GM12878 (cell line): Measurements from ENCODE around the gene DHCR7. TPM values are rescaled to one million over a fixed set of nuclear protein-coding genes. Genes with fewer than 3 reads are reported as not detected.

Experiments used
- ATAC-seq: fragments of 200-7000 bp; cut with Tn5 transposase; 3 replicates; pipeline ENCODE4 v1.9.1; 2020; ENCODE audit warnings: mild to moderate bottlenecking, moderate library complexity
- BruUV-seq: library from RNA; stranded (reverse); fragments of 400-500 nt; replicated peaks from 2 replicates; lab custom pipeline; 2021; lab: Mats Ljungman, UMichigan
- CTCF ChIA-PET: fragments of 300-600 bp; sonication (Branson Sonifier 250); formaldehyde crosslinking; extraction: SDS; loops from one replicate; lab custom pipeline; 2021; ENCODE audit warnings: inconsistent platforms; lab: Yijun Ruan, JAX
- POLR2A ChIA-PET: fragments of 350-600 bp; formaldehyde crosslinking; extraction: SDS; loops from one replicate; lab custom pipeline; 2021; ENCODE audit warnings: inconsistent platforms; lab: Charles Lee
- RAD21 ChIA-PET: fragments of 300-600 bp; sonication (Branson Sonifier 250); formaldehyde crosslinking; loops from one replicate; lab custom pipeline; 2023; ENCODE audit warnings: antibody characterized with exemption; ENCODE audit not compliant: unreplicated experiment; lab: Charles Lee
- SMC1A ChIA-PET: fragments of 300-600 bp; sonication (Branson Sonifier 250); formaldehyde crosslinking; loops from one replicate; lab custom pipeline; 2023; ENCODE audit not compliant: unreplicated experiment, uncharacterized antibody; lab: Charles Lee
- DNase-seq: peaks from one replicate; pipeline ENCODE4 v3.0.0-alpha.2; 2011; ENCODE audit warnings: low read depth, low spot score
- FAIRE-seq: peaks from 3 replicates; lab custom pipeline; 2011; peaks lifted over from hg19 to GRCh38; lab: Jason Lieb, UNC
- H2AFZ ChIP-seq: 2 replicates; pipeline ENCODE4 v1.6.0; 2011; ENCODE audit warnings: low read depth, low read length, control low read depth; ENCODE audit not compliant: control insufficient read depth
- H3K27ac ChIP-seq: 2 replicates; pipeline ENCODE4 v1.5.1; 2011; ENCODE audit warnings: control low read depth; ENCODE audit not compliant: control insufficient read depth, insufficient read depth
- H3K27me3 ChIP-seq, 2 experiments: replicated peaks in 1 of 2; 2 replicates each; pipeline versions ENCODE4 v1.6.0 to v1.6.1; 2011; ENCODE audit warnings: low read length in 1 of 2; ENCODE audit not compliant: control insufficient read depth in 2 of 2, insufficient read depth in 2 of 2
- H3K36me3 ChIP-seq, 2 experiments: 2 replicates each; pipeline ENCODE4 v1.5.1; 2011; ENCODE audit warnings: low read length in 1 of 2; ENCODE audit not compliant: control insufficient read depth in 2 of 2, insufficient read depth in 2 of 2
- H3K4me1 ChIP-seq: 2 replicates; pipeline ENCODE4 v1.6.1; 2011; ENCODE audit warnings: mild to moderate bottlenecking, low read length, moderate library complexity, mixed read lengths; ENCODE audit not compliant: control insufficient read depth, insufficient read depth
- H3K4me2 ChIP-seq: 2 replicates; pipeline ENCODE4 v1.6.0; 2011; ENCODE audit warnings: control low read depth; ENCODE audit not compliant: control insufficient read depth, insufficient read depth
- H3K4me3 ChIP-seq: fragments of 200-600 bp; sonication (generic); 2 replicates; pipeline ENCODE4 v1.5.1; 2016
- H3K79me2 ChIP-seq: 2 replicates; pipeline ENCODE4 v1.6.0; 2011; ENCODE audit warnings: low read length; ENCODE audit not compliant: control insufficient read depth, insufficient read depth
- H3K9ac ChIP-seq: 2 replicates; pipeline ENCODE4 v1.8.0; 2011; ENCODE audit warnings: low read length, control low read depth, mixed read lengths; ENCODE audit not compliant: control insufficient read depth, insufficient read depth
- H3K9me3 ChIP-seq: replicated peaks from 3 replicates; pipeline ENCODE4 v1.5.1; 2011; ENCODE audit warnings: mild to moderate bottlenecking, low read length; ENCODE audit not compliant: control insufficient read depth, insufficient read depth
- H4K20me1 ChIP-seq: 2 replicates; pipeline ENCODE4 v1.6.0; 2011; ENCODE audit not compliant: control insufficient read depth, insufficient read depth
- CREB1 ChIP-seq: IDR thresholded peaks from 2 replicates; pipeline ENCODE4 v1.6.1; 2012; ENCODE audit warnings: low read depth, mild to moderate bottlenecking, inconsistent platforms
- DPF2 ChIP-seq: fragments of 450-650 bp; IDR thresholded peaks from 2 replicates; pipeline ENCODE4 v1.6.1; 2017; ENCODE audit warnings: mild to moderate bottlenecking
- KDM1A ChIP-seq: fragments of 200-600 bp; sonication (generic); IDR thresholded peaks from 2 replicates; pipeline ENCODE4 v1.6.1; 2016; ENCODE audit warnings: borderline replicate concordance
- MTA3 ChIP-seq: IDR thresholded peaks from 2 replicates; pipeline ENCODE4 v1.6.1; 2012; ENCODE audit warnings: low read length, inconsistent platforms, borderline replicate concordance
- NFYB ChIP-seq: IDR thresholded peaks from 2 replicates; pipeline ENCODE4 v1.6.1; 2011; ENCODE audit warnings: low read depth, mild to moderate bottlenecking, low read length, improper control_type of control experiment, moderate library complexity; ENCODE audit not compliant: insufficient read depth
- NR2C2 ChIP-seq: IDR thresholded peaks from 2 replicates; pipeline ENCODE4 v1.6.1; 2011; ENCODE audit warnings: borderline replicate concordance, low read depth; ENCODE audit not compliant: control insufficient read depth, insufficient read length
- PAX8 ChIP-seq: fragments of 450-650 bp; IDR thresholded peaks from 2 replicates; pipeline ENCODE4 v1.6.1; 2017; ENCODE audit warnings: mild to moderate bottlenecking, moderate library complexity
- RB1 ChIP-seq: fragments of 450-650 bp; formaldehyde crosslinking; IDR thresholded peaks from 2 replicates; pipeline ENCODE4 v1.6.1; 2017; ENCODE audit warnings: mild to moderate bottlenecking, borderline replicate concordance
- RUNX3 ChIP-seq: IDR thresholded peaks from 2 replicates; pipeline ENCODE4 v1.6.1; 2012; ENCODE audit warnings: low read length, inconsistent platforms
- WRNIP1 ChIP-seq: IDR thresholded peaks from 2 replicates; pipeline ENCODE4 v1.6.1; 2011; ENCODE audit warnings: low read depth, low read length, improper control_type of control experiment, borderline replicate concordance
- WGBS: methylation state at CpG from one replicate; pipeline ENCODE4 v1.1.6; 2016; ENCODE audit warnings: low lambda C conversion rate; ENCODE audit not compliant: insufficient replicate concordance, insufficient coverage; ENCODE audit errors: missing lambda C conversion rate; 5-methylcytosine and 5-hydroxymethylcytosine counted together
- in situ Hi-C: fragments of 300-500 bp; cut with MboI; formaldehyde crosslinking; loops from 9 replicates; pipeline ENCODE4 v1.14.3; 2018; ENCODE audit warnings: mixed read lengths
- intact Hi-C: fragments of 100-400 bp; cut with micrococcal nuclease; formaldehyde crosslinking; loops from one replicate; pipeline ENCODE4 v1.14.2; 2022; ENCODE audit not compliant: unreplicated experiment
- polyA plus RNA-seq, 11 experiments: library from polyadenylated mRNA; depleted of rRNA in 4 of 11; unstranded in 6 of 11; stranded (reverse) in 5 of 11; fragments of >200 nt; fragmentation: Nextera tagmentation in 4 of 11; fragmentation: Illumina TruSeq in 1 of 11; extraction: Ambion mirVana in 4 of 11; extraction: Trizol in 1 of 11; gene quantifications; 1 replicate in 1 of 11; 2 replicates in 10 of 11; pipeline versions ENCODE4 v1.2.1 to v1.2.3, GENCODE V29; 2011 to 2016; ENCODE audit warnings: inconsistent platforms in 2 of 11, missing spikeins in 2 of 11, low read depth in 1 of 11
- total RNA-seq, 4 experiments: library from RNA; depleted of rRNA in 3 of 4; stranded (reverse); fragments of >200 nt in 3 of 4; fragmentation: Illumina TruSeq in 1 of 4; extraction: Trizol in 1 of 4; gene quantifications; 2 replicates each; pipeline versions ENCODE4 v1.2.1 to v1.2.3, GENCODE V29; 2013 to 2021
- TF ChIP-seq, protein P1 (sequence below): IDR thresholded peaks from 2 replicates; pipeline ENCODE4 v1.6.1; 2011; ENCODE audit warnings: mild to moderate bottlenecking, low read depth, low read length, moderate library complexity; ENCODE audit not compliant: insufficient replicate concordance
- TF ChIP-seq, protein P2 (sequence below): fragments of 450-650 bp; formaldehyde crosslinking; IDR thresholded peaks from 2 replicates; pipeline ENCODE4 v1.4.0; 2020; ENCODE audit warnings: mild to moderate bottlenecking, moderate library complexity

Gene DHCR7
- total and polyA plus RNA-seq, 10 of the 15 experiments (the other 5 are each of a cell fraction or from before 2014, with no cell fraction given) = 4.2 to 115 (median 57.8) TPM

DNA sequence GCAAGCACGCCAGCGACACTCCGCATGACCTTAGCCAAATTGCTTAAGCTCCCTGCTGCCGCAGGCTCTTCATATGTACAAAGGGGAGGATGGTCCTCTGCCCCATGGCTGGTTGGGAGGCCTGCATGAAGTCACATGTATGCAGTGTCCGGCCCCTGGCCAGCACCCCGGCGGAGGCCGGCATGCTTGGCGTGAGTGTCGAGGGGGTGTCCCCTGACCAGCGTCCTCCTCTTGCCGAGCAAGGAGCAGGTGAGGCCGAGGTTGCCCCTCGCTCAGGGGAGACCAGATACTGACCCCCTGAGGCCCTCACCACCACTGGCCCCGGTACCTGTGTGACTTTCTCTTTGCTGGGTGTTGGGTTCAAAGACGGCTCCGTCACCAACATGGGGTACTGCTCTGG is 50.2 kb downstream of the DHCR7 start:
- Histone ChIP-seq H3K36me3 (no peaks in the 10 kb centered on the region), H3K4me3 (no peak overlapping the region), H3K4me1 (no peaks in the 10 kb centered on the region), H3K4me2 (no peak overlapping the region), H2AFZ (no peak overlapping the region), H3K27ac (no peak overlapping the region), H4K20me1 (no peaks in the 10 kb centered on the region), H3K9me3 (no peaks in the 10 kb centered on the region; the same call in 2 of the 3 replicates), H3K79me2 (no peaks in the 10 kb centered on the region), H3K9ac (no peak overlapping the region), H3K27me3 (0 out of 4 replicates have a peak, but pooled peaks cover 0 to 2% of the 10 kb centered on the region in 2 experiments)
- FAIRE-seq = no peak
- intact Hi-C loops (no loop called here), in situ Hi-C loops (no loop called here)
- SMC1A ChIA-PET = no interaction called here
- WGBS = 55% methylated on average over 17 of the region's 17 CpGs
- POLR2A ChIA-PET = no interaction called here
- TF ChIP-seq PAX8 (no peak), DPF2 (no peak), WRNIP1 (no peak), KDM1A (no peak)
- ATAC-seq = no peak
- BruUV-seq = no TSS peak
- no peak for DNase-seq
- CTCF ChIA-PET = no interaction called here
- RAD21 ChIA-PET = no interaction called here

DNA sequence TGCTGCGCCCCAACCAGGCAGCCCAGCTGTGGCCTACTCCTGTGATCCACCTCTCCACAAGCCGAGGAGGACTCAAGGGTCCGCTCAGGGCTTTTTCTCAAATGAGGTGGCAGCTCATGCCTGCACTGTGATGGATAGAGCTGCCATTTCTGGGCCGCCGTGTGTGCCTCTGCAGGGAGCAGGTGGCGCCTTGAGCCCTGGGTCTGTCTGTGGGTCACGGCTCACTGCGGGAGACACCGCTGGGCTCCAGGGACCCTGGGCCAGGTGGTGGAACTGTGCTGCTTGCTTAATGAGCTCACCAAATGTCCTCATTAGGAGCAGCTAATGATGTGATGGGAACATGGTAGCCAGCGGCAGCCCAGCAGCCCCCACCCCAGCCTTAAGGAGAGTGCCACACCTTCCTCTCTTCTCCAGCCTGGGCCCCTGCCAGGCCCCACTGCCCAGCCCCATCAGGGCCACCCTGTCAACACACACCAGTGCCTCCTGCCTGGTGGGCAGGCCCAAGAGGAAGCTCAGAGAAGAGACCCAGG is 50.8 kb downstream of the DHCR7 start:
- Histone ChIP-seq H3K9ac (no peak overlapping the region), H3K36me3 (no peaks in the 10 kb centered on the region), H3K4me2 (no peak overlapping the region), H3K27me3 (0 out of 4 replicates have a peak, but pooled peaks cover 0 to 2% of the 10 kb centered on the region in 2 experiments), H2AFZ (no peak overlapping the region), H3K4me3 (no peak overlapping the region), H3K27ac (no peak overlapping the region), H4K20me1 (no peaks in the 10 kb centered on the region), H3K4me1 (no peaks in the 10 kb centered on the region), H3K9me3 (no peaks in the 10 kb centered on the region), H3K79me2 (no peaks in the 10 kb centered on the region)
- ChIA-PET RAD21 (no interaction called here), SMC1A (interaction anchor here (0.6 kb wide), 1 partner anchor 1944 kb away, joined by 3 read pairs; no protein-coding TSS in a partner anchor), CTCF (no interaction called here), POLR2A (no interaction called here)
- no peak for DNase-seq
- in situ Hi-C loops = no loop called here
- no TSS peak for BruUV-seq
- no peak for FAIRE-seq
- no peak for ATAC-seq
- 50% methylated on average over 10 of the region's 10 CpGs for WGBS
- intact Hi-C loops = no loop called here
- TF ChIP-seq, protein P1, sequence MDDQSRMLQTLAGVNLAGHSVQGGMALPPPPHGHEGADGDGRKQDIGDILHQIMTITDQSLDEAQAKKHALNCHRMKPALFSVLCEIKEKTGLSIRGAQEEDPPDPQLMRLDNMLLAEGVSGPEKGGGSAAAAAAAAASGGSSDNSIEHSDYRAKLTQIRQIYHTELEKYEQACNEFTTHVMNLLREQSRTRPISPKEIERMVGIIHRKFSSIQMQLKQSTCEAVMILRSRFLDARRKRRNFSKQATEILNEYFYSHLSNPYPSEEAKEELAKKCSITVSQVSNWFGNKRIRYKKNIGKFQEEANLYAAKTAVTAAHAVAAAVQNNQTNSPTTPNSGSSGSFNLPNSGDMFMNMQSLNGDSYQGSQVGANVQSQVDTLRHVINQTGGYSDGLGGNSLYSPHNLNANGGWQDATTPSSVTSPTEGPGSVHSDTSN = no peak
- TF ChIP-seq CREB1 (no peak), RB1 (no peak), MTA3 (no peak), NR2C2 (no peak), RUNX3 (no peak), NFYB (no peak)
- TF ChIP-seq, protein P2, sequence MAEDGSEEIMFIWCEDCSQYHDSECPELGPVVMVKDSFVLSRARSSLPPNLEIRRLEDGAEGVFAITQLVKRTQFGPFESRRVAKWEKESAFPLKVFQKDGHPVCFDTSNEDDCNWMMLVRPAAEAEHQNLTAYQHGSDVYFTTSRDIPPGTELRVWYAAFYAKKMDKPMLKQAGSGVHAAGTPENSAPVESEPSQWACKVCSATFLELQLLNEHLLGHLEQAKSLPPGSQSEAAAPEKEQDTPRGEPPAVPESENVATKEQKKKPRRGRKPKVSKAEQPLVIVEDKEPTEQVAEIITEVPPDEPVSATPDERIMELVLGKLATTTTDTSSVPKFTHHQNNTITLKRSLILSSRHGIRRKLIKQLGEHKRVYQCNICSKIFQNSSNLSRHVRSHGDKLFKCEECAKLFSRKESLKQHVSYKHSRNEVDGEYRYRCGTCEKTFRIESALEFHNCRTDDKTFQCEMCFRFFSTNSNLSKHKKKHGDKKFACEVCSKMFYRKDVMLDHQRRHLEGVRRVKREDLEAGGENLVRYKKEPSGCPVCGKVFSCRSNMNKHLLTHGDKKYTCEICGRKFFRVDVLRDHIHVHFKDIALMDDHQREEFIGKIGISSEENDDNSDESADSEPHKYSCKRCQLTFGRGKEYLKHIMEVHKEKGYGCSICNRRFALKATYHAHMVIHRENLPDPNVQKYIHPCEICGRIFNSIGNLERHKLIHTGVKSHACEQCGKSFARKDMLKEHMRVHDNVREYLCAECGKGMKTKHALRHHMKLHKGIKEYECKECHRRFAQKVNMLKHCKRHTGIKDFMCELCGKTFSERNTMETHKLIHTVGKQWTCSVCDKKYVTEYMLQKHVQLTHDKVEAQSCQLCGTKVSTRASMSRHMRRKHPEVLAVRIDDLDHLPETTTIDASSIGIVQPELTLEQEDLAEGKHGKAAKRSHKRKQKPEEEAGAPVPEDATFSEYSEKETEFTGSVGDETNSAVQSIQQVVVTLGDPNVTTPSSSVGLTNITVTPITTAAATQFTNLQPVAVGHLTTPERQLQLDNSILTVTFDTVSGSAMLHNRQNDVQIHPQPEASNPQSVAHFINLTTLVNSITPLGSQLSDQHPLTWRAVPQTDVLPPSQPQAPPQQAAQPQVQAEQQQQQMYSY (CRISPR knock-in tag) = no peak
